Measurements from ENCODE around the gene AHRR. TPM values are rescaled to one million over a fixed set of nuclear protein-coding genes. Genes with fewer than 3 reads are reported as not detected.

Gene AHRR
- total and polyA plus RNA-seq, 2 of the 4 experiments (the other 2 are of a cell fraction): 15.6 to 37.1 TPM

GRCh38 chr5:362978-363765 lies 41.7 kb downstream of the AHRR start:
- H2AFZ ChIP-seq (replicated peaks; ENCODE audit: low read length, poor library complexity): no peak overlapping the region
- in situ Hi-C loops (cut with MboI; ENCODE audit: low sequenced_read_pairs) (no loop called here), intact Hi-C loops (cut with micrococcal nuclease) (no loop called here), dilution Hi-C loops (cut with HindIII; ENCODE audit: low sequenced_read_pairs, unreplicated experiment) (no loop called here)
- ChIA-PET CTCF (no interaction called here), POLR2A (ENCODE audit: unreplicated experiment) (no interaction called here)
- no peak overlapping the region for H3K23ac ChIP-seq (ENCODE audit: low read depth, low read length)
- no peak overlapping the region for H4K5ac ChIP-seq (ENCODE audit: low read depth, low read length)
- peaks cover 60% of the 10 kb centered on the region for H3K36me3 ChIP-seq (ENCODE audit: control insufficient read depth, insufficient read depth, low read length)
- H4K20me1 ChIP-seq (ENCODE audit: insufficient read depth, low read length): peaks cover 2% of the 10 kb centered on the region; the same call in 1 of the 2 replicates
- H2BK120ac ChIP-seq (ENCODE audit: low read depth, low read length): no peak overlapping the region
- H2AK9ac ChIP-seq (replicated peaks; ENCODE audit: low read depth, low read length, poor library complexity): no peak overlapping the region
- H3K4me3 ChIP-seq (ENCODE audit: insufficient read depth, low read depth, low read length): no peak overlapping the region
- DNase-seq (no peak), ATAC-seq (ENCODE audit: low read depth) (no peak)
- H4K8ac ChIP-seq (ENCODE audit: low read depth in 2 of 2, low read length in 2 of 2): no peak overlapping the region
- no peak overlapping the region for H3K4ac ChIP-seq (ENCODE audit: low read depth, low read length)
- TF ChIP-seq RAD21 (IDR thresholded peaks at IDR 0.05; ENCODE audit: low read length) (no peak), POLR2A (IDR thresholded peaks at IDR 0.05; ENCODE audit: low read depth, low read length) (no peak), MAZ (IDR thresholded peaks at IDR 0.05; ENCODE audit: borderline replicate concordance, low read depth, low read length) (no peak), FOS (IDR thresholded peaks at IDR 0.05; ENCODE audit: low read depth, low read length) (no peak), CHD1 (IDR thresholded peaks at IDR 0.05; ENCODE audit: low read depth, low read length) (no peak), CTCF (conservative IDR thresholded peaks at IDR 0.05; ENCODE audit: low read depth, low read length) (no peak), RFX5 (IDR thresholded peaks at IDR 0.05; ENCODE audit: low read depth, low read length) (no peak), MXI1 (IDR thresholded peaks at IDR 0.05; ENCODE audit: borderline replicate concordance, low read depth, low read length) (no peak), SMC3 (IDR thresholded peaks at IDR 0.05; ENCODE audit: low read depth, low read length) (no peak), USF2 (IDR thresholded peaks at IDR 0.05; ENCODE audit: low read depth, low read length) (no peak), RCOR1 (IDR thresholded peaks at IDR 0.05; ENCODE audit: insufficient replicate concordance, low read length) (no peak)
- TF ChIP-seq, protein P1, sequence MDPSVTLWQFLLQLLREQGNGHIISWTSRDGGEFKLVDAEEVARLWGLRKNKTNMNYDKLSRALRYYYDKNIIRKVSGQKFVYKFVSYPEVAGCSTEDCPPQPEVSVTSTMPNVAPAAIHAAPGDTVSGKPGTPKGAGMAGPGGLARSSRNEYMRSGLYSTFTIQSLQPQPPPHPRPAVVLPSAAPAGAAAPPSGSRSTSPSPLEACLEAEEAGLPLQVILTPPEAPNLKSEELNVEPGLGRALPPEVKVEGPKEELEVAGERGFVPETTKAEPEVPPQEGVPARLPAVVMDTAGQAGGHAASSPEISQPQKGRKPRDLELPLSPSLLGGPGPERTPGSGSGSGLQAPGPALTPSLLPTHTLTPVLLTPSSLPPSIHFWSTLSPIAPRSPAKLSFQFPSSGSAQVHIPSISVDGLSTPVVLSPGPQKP (IDR thresholded peaks at IDR 0.05; ENCODE audit: borderline replicate concordance, low read depth, low read length): no peak
- no peak overlapping the region for H4K91ac ChIP-seq (ENCODE audit: insufficient read depth, low read depth, low read length)
- H3K14ac ChIP-seq (replicated peaks; ENCODE audit: low read depth, low read length): no peak overlapping the region
- H3K18ac ChIP-seq (ENCODE audit: low read depth, low read length): no peak overlapping the region
- no peak overlapping the region for H3K27ac ChIP-seq (ENCODE audit: insufficient read depth, low read length)
- peak overlapping the region; percentile 30; the same call in 1 of the 2 replicates for H2AK5ac ChIP-seq (ENCODE audit: low read depth, low read length)
- peaks cover 16% of the 10 kb centered on the region for H3K9me1 ChIP-seq (ENCODE audit: insufficient read depth, low read length)
- H2BK5ac ChIP-seq (ENCODE audit: low read depth, low read length, poor library complexity, severe bottlenecking): no peak overlapping the region
- H3K4me2 ChIP-seq (ENCODE audit: low read depth, low read length): no peak overlapping the region
- no peak overlapping the region for H3K9ac ChIP-seq (ENCODE audit: low read depth, low read length)
- peaks cover 16% of the 10 kb centered on the region for H3K4me1 ChIP-seq (ENCODE audit: control insufficient read depth, insufficient read depth, low read length)
- H2BK20ac ChIP-seq (ENCODE audit: low read depth, low read length): no peak overlapping the region
- H3K27me3 ChIP-seq (ENCODE audit: control insufficient read depth, insufficient read depth, low read length): no peaks in the 10 kb centered on the region
- no CpG with 5 or more reads among the region's 3 CpGs for WGBS, 2 experiments (ENCODE audit: extremely low coverage in 2 of 2, insufficient read length in 1 of 2)
- peaks cover 32 to 68% of the 10 kb centered on the region in 2 experiments for H3K79me1 ChIP-seq (ENCODE audit: low read depth in 1 of 2, low read length in 2 of 2)
- no TSS peak for BruUV-seq (replicated peaks)
- H3K56ac ChIP-seq (ENCODE audit: extremely low read depth, insufficient read depth, low read length): no peak overlapping the region
- peaks cover 6% of the 10 kb centered on the region; the same call in 1 of the 2 replicates for H3K9me3 ChIP-seq (ENCODE audit: control insufficient read depth, insufficient read depth, low read length)
- H2BK15ac ChIP-seq (ENCODE audit: low read depth, low read length): peak overlapping the region; percentile 2; the same call in 1 of the 3 replicates
